ENCODE results near the gene INPP5F. TPM values are rescaled to one million over a fixed set of nuclear protein-coding genes. Genes with fewer than 3 reads are reported as not detected.

The INPP5F gene
- total and polyA plus RNA-seq, 8 donors, result 4.6 to 25.7 (median 16.4) TPM

DNA sequence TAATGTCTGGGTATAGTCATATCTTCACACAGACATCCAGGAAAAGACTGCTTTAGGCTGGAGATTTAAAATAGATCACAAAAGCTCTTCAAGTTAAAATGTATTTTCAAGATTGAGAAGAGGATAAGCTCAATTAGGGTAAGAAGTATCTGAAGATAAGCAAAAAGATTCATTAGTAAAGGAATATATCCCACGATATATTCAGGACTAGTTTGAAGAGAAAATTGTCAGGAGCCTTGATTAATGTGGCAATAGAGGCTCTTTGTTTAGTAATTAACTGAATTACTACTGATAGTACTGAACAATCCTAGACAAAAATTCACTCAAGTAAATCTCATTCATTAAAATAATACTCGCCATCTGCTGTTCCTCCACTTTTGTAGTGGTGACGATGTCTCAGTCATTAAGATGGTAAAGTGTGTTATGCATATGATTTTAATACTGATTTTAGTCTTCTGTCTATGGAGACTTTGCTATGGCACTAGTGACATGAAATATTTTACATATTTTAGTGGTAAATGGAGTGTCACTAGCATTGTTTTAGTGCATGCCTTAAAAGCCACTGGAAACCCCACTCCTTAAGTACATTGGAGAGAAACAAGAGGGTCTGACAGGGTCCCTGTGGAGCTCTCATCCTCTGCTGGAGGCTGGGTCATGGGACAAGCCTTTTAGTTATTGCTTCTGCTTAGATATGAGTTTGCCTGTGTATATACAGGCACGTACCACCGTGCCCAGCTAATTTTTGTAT is 32.8 kb downstream of the INPP5F start:
- intact Hi-C loops (cut with DNase I; ENCODE audit: low total_unique reads), result no loop called here
- H3K27ac ChIP-seq, result no peak overlapping the region
- H3K9me3 ChIP-seq, result no peaks in the 10 kb centered on the region
- WGBS, 5 donors, result 86 to 95% (median 89%) methylated on average over 5 of the region's 5 CpGs
- no peaks in the 10 kb centered on the region for H3K36me3 ChIP-seq
- TF ChIP-seq, protein P1, sequence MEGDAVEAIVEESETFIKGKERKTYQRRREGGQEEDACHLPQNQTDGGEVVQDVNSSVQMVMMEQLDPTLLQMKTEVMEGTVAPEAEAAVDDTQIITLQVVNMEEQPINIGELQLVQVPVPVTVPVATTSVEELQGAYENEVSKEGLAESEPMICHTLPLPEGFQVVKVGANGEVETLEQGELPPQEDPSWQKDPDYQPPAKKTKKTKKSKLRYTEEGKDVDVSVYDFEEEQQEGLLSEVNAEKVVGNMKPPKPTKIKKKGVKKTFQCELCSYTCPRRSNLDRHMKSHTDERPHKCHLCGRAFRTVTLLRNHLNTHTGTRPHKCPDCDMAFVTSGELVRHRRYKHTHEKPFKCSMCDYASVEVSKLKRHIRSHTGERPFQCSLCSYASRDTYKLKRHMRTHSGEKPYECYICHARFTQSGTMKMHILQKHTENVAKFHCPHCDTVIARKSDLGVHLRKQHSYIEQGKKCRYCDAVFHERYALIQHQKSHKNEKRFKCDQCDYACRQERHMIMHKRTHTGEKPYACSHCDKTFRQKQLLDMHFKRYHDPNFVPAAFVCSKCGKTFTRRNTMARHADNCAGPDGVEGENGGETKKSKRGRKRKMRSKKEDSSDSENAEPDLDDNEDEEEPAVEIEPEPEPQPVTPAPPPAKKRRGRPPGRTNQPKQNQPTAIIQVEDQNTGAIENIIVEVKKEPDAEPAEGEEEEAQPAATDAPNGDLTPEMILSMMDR (IDR thresholded peaks at IDR 0.05), result no peak
- TF ChIP-seq POLR2A (IDR thresholded peaks at IDR 0.05) (no peak), POLR2AphosphoS5 (IDR thresholded peaks at IDR 0.05) (no peak), EP300 (IDR thresholded peaks at IDR 0.05) (no peak)
- peaks cover 0 to 33% (median 11%) of the 10 kb centered on the region in 4 donors for H3K4me1 ChIP-seq
- H3K4me3 ChIP-seq, result no peak overlapping the region
- no peak for DNase-seq
- H3K27me3 ChIP-seq, result no peaks in the 10 kb centered on the region

DNA sequence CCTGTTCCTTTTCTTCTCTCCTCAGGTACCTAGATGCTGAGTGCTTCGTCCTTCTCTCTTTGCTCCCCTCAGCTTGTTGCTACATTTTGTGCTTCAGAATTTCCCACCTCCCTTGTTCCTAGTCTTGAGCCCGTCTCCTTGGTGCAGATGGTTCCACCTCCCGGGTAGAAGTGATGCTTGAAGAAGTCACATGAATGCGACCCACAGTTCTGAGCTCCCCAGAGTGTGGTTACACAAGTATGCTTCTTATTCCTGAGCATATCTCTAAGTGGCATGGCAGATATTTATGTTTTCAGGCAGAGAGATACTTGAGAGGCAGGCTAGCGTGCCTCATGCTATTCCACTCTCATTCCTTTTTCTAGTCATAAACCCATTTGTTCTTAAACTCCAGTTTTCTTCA is 34.0 kb downstream of the INPP5F start:
- Histone ChIP-seq H3K9me3 (no peaks in the 10 kb centered on the region), H3K4me1 (peaks cover 0 to 21% (median 6%) of the 10 kb centered on the region in 4 donors), H3K27ac (peak overlapping the region in 1 of 5 donors; percentile 60), H3K4me3 (no peak overlapping the region), H3K27me3 (no peaks in the 10 kb centered on the region), H3K36me3 (no peaks in the 10 kb centered on the region)
- 85 to 96% (median 94%) methylated on average over 5 of the region's 5 CpGs for WGBS, 5 donors
- intact Hi-C loops (cut with DNase I; ENCODE audit: low total_unique reads), result no loop called here
- TF ChIP-seq, protein P1 (IDR thresholded peaks at IDR 0.05), result no peak
- TF ChIP-seq POLR2A (IDR thresholded peaks at IDR 0.05) (no peak), POLR2AphosphoS5 (IDR thresholded peaks at IDR 0.05) (no peak), EP300 (IDR thresholded peaks at IDR 0.05) (no peak)
- no peak for DNase-seq

DNA sequence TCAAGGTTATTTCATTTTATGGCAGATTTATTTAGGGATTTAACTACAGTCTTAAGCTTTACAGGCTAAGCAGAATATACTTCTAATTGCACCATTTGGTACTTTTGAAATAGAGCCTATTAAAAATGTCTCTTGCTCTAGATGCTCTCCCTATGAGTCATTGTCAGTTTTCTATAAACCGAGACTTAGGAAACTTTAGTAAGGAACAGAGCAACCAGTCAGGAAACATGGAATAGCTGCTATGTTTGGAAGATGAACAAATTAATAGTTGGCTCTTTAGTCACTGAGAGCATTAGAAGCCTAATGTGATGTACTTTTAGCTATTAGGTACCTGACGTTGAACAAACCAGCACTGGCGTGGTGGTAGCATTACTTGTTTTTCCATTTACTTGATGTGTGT is 35.3 kb downstream of the INPP5F start:
- H3K27ac ChIP-seq, result peak overlapping the region in 3 of 5 donors; percentile 35 to 60 (median 54)
- no peaks in the 10 kb centered on the region for H3K27me3 ChIP-seq
- WGBS, 5 donors, result 54 to 82% (median 73%) methylated on average over 3 of the region's 3 CpGs
- no peak for TF ChIP-seq EP300 (IDR thresholded peaks at IDR 0.05)
- TF ChIP-seq POLR2AphosphoS5 (IDR thresholded peaks at IDR 0.05), result peak in 1 of 3 donors; percentile 55
- H3K9me3 ChIP-seq, result no peaks in the 10 kb centered on the region
- no peaks in the 10 kb centered on the region for H3K36me3 ChIP-seq
- H3K4me3 ChIP-seq, result no peak overlapping the region
- intact Hi-C loops (cut with DNase I; ENCODE audit: low total_unique reads), result no loop called here
- DNase-seq, result peak in 1 of 2 donors; percentile 28
- peaks cover 0 to 12% (median 6%) of the 10 kb centered on the region in 4 donors for H3K4me1 ChIP-seq

DNA sequence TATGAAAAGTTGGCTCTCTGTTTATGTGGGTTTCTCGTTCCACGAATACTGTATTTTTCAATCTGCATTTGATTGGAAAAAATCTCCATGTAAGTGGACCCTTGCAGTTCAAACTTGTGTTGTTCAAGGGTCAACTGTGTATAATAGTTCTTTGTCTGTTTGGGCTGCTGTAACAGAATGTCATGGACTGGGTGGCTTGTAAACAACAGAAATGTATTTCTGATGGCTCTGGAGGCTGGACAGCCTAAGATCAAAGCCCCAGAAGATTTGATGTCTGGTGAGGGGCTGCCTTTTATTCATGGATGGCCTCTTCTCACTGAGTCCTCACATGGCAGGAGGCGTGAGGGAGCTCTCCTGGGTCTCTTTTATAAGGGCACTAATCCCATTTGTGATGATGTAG is 36.2 kb downstream of the INPP5F start:
- DNase-seq, result no peak
- TF ChIP-seq POLR2A (IDR thresholded peaks at IDR 0.05), result no peak
- TF ChIP-seq, protein P1 (IDR thresholded peaks at IDR 0.05), result no peak
- TF ChIP-seq EP300 (IDR thresholded peaks at IDR 0.05), result no peak
- no peak for TF ChIP-seq POLR2AphosphoS5 (IDR thresholded peaks at IDR 0.05)
- no peaks in the 10 kb centered on the region for H3K36me3 ChIP-seq
- no peaks in the 10 kb centered on the region for H3K9me3 ChIP-seq
- WGBS, 5 donors, result 86 to 95% (median 88%) methylated on average over 3 of the region's 3 CpGs
- intact Hi-C loops (cut with DNase I; ENCODE audit: low total_unique reads), result no loop called here
- peaks cover 0 to 12% (median 6%) of the 10 kb centered on the region in 4 donors for H3K4me1 ChIP-seq
- H3K4me3 ChIP-seq, result no peak overlapping the region
- peak overlapping the region in 2 of 5 donors; percentile 35 to 60 for H3K27ac ChIP-seq
- H3K27me3 ChIP-seq, result no peaks in the 10 kb centered on the region

Data from stomach (tissue), 9 donors.